ENCODE results near the gene ETS2.

ETS2 gene

DNA sequence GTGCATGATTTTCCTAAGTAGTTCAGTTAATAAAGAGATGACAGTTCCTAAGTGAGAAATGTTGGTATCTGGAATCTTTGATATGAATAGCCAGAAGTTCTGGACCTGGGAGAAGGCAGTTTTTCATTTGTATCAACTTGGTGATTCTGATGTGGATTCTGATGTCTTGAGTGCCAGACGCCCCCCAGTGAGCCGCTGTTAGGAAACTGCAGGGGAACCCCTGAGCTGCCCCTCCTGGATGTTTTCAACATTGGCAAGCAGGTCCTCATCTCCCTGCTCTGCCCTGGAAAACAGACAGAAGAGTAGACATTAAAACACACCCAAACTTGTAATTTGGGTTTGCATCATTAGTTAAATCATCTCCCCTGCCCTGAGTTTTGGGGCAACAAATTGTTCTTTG, 7.4 kb downstream of the ETS2 start:
- no peaks in the 10 kb centered on the region for H3K9me3 Mint-ChIP-seq
- TF ChIP-seq CTCF (IDR thresholded peaks at IDR 0.05): no peak
- H3K27me3 Mint-ChIP-seq (ENCODE audit: low read depth, poor library complexity): no peaks in the 10 kb centered on the region
- no peak overlapping the region for H3K4me3 Mint-ChIP-seq
- H3K36me3 Mint-ChIP-seq (ENCODE audit: low read depth): peaks cover 73% of the 10 kb centered on the region
- no peak overlapping the region for H3K27ac Mint-ChIP-seq
- H3K4me1 Mint-ChIP-seq: peaks cover 23% of the 10 kb centered on the region
- DNase-seq: no peak

DNA sequence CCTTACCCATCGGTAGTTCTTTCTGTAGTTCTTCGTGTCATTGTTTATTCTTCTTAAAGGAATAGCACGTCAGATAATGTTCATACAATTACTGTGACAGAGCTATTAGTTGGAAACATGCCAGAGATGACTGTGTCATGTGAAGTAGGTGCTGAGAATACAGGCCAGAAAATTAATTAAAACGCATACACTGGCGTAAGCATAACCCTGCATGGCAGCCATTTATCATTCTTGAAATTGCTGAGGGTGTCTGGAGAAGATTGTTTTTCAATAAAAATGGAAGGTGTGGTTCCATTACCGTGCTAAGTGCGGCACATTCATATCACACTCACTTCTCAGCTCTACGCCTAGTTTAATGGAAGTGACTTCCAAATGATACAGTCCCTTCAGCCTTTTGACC, 7.8 kb downstream of the ETS2 start:
- Mint-ChIP-seq H3K9me3 (no peaks in the 10 kb centered on the region), H3K36me3 (ENCODE audit: low read depth) (peaks cover 77% of the 10 kb centered on the region), H3K27ac (no peak overlapping the region), H3K4me3 (no peak overlapping the region), H3K4me1 (peaks cover 19% of the 10 kb centered on the region), H3K27me3 (ENCODE audit: low read depth, poor library complexity) (no peaks in the 10 kb centered on the region)
- no peak for TF ChIP-seq CTCF (IDR thresholded peaks at IDR 0.05)
- DNase-seq: no peak

DNA sequence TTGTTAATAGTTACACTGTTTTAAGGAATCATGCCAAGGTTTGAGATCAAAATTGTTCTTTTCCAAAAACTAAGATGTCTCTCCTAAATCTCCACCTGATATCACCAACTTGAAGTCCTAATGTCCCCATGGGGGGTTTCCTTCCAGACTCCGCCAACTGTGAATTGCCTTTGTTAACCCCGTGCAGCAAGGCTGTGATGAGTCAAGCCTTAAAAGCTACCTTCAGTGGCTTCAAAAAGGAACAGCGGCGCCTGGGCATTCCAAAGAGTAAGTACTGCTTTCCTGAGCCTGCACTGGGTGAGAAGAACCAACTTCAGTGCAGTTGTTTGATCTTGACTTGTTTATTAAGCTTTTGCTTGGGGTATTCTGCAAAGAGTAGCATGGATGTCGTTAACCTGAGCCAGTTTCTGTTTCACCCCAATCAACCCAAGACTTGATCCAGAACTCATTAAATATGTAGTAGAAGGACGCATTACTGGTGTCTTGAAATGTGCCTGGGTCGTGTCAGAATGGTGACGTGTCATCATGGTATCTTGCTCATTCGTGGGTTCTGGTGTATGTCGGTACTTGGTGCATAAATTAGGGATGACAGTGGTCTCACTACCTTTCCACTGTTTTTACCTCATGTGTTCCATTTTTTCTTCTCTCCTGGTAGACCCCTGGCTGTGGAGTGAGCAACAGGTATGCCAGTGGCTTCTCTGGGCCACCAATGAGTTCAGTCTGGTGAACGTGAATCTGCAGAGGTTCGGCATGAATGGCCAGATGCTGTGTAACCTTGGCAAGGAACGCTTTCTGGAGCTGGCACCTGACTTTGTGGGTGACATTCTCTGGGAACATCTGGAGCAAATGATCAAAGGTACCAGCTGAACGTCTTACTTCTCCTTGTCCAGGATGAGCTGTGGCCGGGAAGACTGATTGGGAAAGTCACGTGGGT, 8.7 kb downstream of the ETS2 start:
- Mint-ChIP-seq H3K27me3 (ENCODE audit: low read depth, poor library complexity) (no peaks in the 10 kb centered on the region), H3K4me3 (no peak overlapping the region), H3K36me3 (ENCODE audit: low read depth) (peaks cover 86% of the 10 kb centered on the region), H3K9me3 (no peaks in the 10 kb centered on the region), H3K4me1 (peaks cover 18% of the 10 kb centered on the region), H3K27ac (no peak overlapping the region)
- no peak for DNase-seq
- no peak for TF ChIP-seq CTCF (IDR thresholded peaks at IDR 0.05)

GRCh38 chr21:38815060-38815405, 9.3 kb downstream of the ETS2 start:
- Mint-ChIP-seq H3K9me3 (no peaks in the 10 kb centered on the region), H3K36me3 (ENCODE audit: low read depth) (peaks cover 89% of the 10 kb centered on the region), H3K27ac (no peak overlapping the region), H3K4me3 (no peak overlapping the region), H3K27me3 (ENCODE audit: low read depth, poor library complexity) (no peaks in the 10 kb centered on the region), H3K4me1 (peaks cover 18% of the 10 kb centered on the region)
- no peak for DNase-seq
- no peak for TF ChIP-seq CTCF (IDR thresholded peaks at IDR 0.05)

GRCh38 chr21:38816400-38816977, 10.8 kb downstream of the ETS2 start:
- H3K27ac Mint-ChIP-seq: peak overlapping the region; percentile 13
- no peaks in the 10 kb centered on the region for H3K9me3 Mint-ChIP-seq
- DNase-seq: no peak
- no peak overlapping the region for H3K4me3 Mint-ChIP-seq
- peaks cover 90% of the 10 kb centered on the region for H3K36me3 Mint-ChIP-seq (ENCODE audit: low read depth)
- H3K4me1 Mint-ChIP-seq: peaks cover 8% of the 10 kb centered on the region
- no peak for TF ChIP-seq CTCF (IDR thresholded peaks at IDR 0.05)
- H3K27me3 Mint-ChIP-seq (ENCODE audit: low read depth, poor library complexity): peaks cover 3% of the 10 kb centered on the region

Data from nephron progenitor cell (in vitro differentiated cells).